HG03039 (cell line): Measurements from ENCODE around the gene AAMP.
"Not testable (repeated sequence)": the region's sequence is repeated elsewhere in the genome, so short reads cannot be mapped to it uniquely, and the experiment has no call there.

Experiments used
- ATAC-seq: cut with Tn5 transposase; IDR thresholded peaks from one replicate; pipeline ENCODE4 v1.9.1; 2021; ENCODE audit warnings: mild to moderate bottlenecking, moderate library complexity; ENCODE audit not compliant: unreplicated experiment

Gene AAMP

GRCh38 chr2:218269900-218270720 is at the start of gene AAMP, which contains the start of gene PNKD:
Gene AAMP, minus strand, starts transcription at chr2:218270137. Its CDS starts 51 bp downstream, at chr2:218270086.
Gene PNKD, plus strand, starts transcription at chr2:218270519. Its CDS starts 17 bp downstream, at chr2:218270536.
- peak; percentile 87 for ATAC-seq

- ATAC-seq: no peak
Measured at GRCh38 chr2:218318241-218318640, 48.3 kb upstream of the AAMP start.

- no peak for ATAC-seq
Measured at GRCh38 chr2:218317835-218318234, 47.9 kb upstream of the AAMP start.

GRCh38 chr2:218317303-218317630 is 47.3 kb upstream of the AAMP start:
- ATAC-seq: no peak

- ATAC-seq: no peak
Measured at GRCh38 chr2:218315397-218315796, 45.5 kb upstream of the AAMP start.

- not testable (repeated sequence) for ATAC-seq
Measured at GRCh38 chr2:218314764-218315163, 44.8 kb upstream of the AAMP start.

- ATAC-seq: no peak
Measured at GRCh38 chr2:218313356-218313755, 43.4 kb upstream of the AAMP start.

GRCh38 chr2:218312267-218312756 is 42.4 kb upstream of the AAMP start:
- ATAC-seq: no peak

- ATAC-seq: not testable (repeated sequence)
Measured at GRCh38 chr2:218311541-218312266, 41.8 kb upstream of the AAMP start.

GRCh38 chr2:218310853-218311540 is 41.1 kb upstream of the AAMP start:
- no peak for ATAC-seq

- ATAC-seq: no peak
Measured at GRCh38 chr2:218307415-218308090, 37.6 kb upstream of the AAMP start.

GRCh38 chr2:218306184-218306920 is 36.4 kb upstream of the AAMP start:
- no peak for ATAC-seq

- ATAC-seq: no peak
Measured at GRCh38 chr2:218305383-218305782, 35.4 kb upstream of the AAMP start.

- ATAC-seq: no peak
Measured at GRCh38 chr2:218301176-218301819, 31.4 kb upstream of the AAMP start.

GRCh38 chr2:218300141-218300540 is 30.2 kb upstream of the AAMP start:
- ATAC-seq: no peak

GRCh38 chr2:218298314-218298875 is 28.5 kb upstream of the AAMP start:
- ATAC-seq: no peak

GRCh38 chr2:218296847-218297246 is 26.9 kb upstream of the AAMP start:
- no peak for ATAC-seq

- ATAC-seq: no peak
Measured at GRCh38 chr2:218296200-218296599, 26.3 kb upstream of the AAMP start.

- no peak for ATAC-seq
Measured at GRCh38 chr2:218295029-218295428, 25.1 kb upstream of the AAMP start.
